ENCODE measurements around the gene MANSC1.

The MANSC1 gene

GRCh38 chr12:12349711-12350665 is at the start of gene MANSC1:
Gene MANSC1, minus strand, starts transcription at chr12:12350242. Its CDS starts 6,928 bp downstream, at chr12:12343314.
- in situ Hi-C loops (cut with MboI; ENCODE audit: low sequenced_read_pairs): loop anchor here (25.0 kb wide), 2 partner anchors 637 to 788 kb away; no protein-coding TSS in a partner anchor

- in situ Hi-C loops (cut with MboI; ENCODE audit: low sequenced_read_pairs): loop anchor here (25.0 kb wide), 1 partner anchor 163 kb away; the partner anchor contains the start of gene DUSP16
Observed at GRCh38 chr12:12399161-12399560, 49.1 kb upstream of the MANSC1 start.

GRCh38 chr12:12398026-12398859 is 48.2 kb upstream of the MANSC1 start:
- in situ Hi-C loops (cut with MboI; ENCODE audit: low sequenced_read_pairs): loop anchor here (25.0 kb wide), 1 partner anchor 164 kb away; the partner anchor contains the start of gene DUSP16

- in situ Hi-C loops (cut with MboI; ENCODE audit: low sequenced_read_pairs): loop anchor here (25.0 kb wide), 1 partner anchor 165 kb away; the partner anchor contains the start of gene DUSP16
Observed at GRCh38 chr12:12397184-12397583, 47.1 kb upstream of the MANSC1 start.

- in situ Hi-C loops (cut with MboI; ENCODE audit: low sequenced_read_pairs): loop anchor here (25.0 kb wide), 1 partner anchor 166 kb away; the partner anchor contains the start of gene DUSP16
Observed at GRCh38 chr12:12396694-12397093, 46.7 kb upstream of the MANSC1 start.

GRCh38 chr12:12393171-12393570 is 43.1 kb upstream of the MANSC1 start:
- in situ Hi-C loops (cut with MboI; ENCODE audit: low sequenced_read_pairs): loop anchor here (25.0 kb wide), 1 partner anchor 169 kb away; the partner anchor contains the start of gene DUSP16

GRCh38 chr12:12392413-12392812 is 42.4 kb upstream of the MANSC1 start:
- in situ Hi-C loops (cut with MboI; ENCODE audit: low sequenced_read_pairs): loop anchor here (25.0 kb wide), 1 partner anchor 170 kb away; the partner anchor contains the start of gene DUSP16

GRCh38 chr12:12387501-12387900 is 37.5 kb upstream of the MANSC1 start:
- in situ Hi-C loops (cut with MboI; ENCODE audit: low sequenced_read_pairs): loop anchor here (25.0 kb wide), 1 partner anchor 175 kb away; the partner anchor contains the start of gene DUSP16

GRCh38 chr12:12384571-12385340 is 34.7 kb upstream of the MANSC1 start:
- in situ Hi-C loops (cut with MboI; ENCODE audit: low sequenced_read_pairs): loop anchor here (25.0 kb wide), 1 partner anchor 178 kb away; the partner anchor contains the start of gene DUSP16

- in situ Hi-C loops (cut with MboI; ENCODE audit: low sequenced_read_pairs): loop anchor here (25.0 kb wide), 1 partner anchor 180 kb away; the partner anchor contains the start of gene DUSP16
Observed at GRCh38 chr12:12381982-12382381, 31.9 kb upstream of the MANSC1 start.

GRCh38 chr12:12380949-12381593 is 31.0 kb upstream of the MANSC1 start:
- in situ Hi-C loops (cut with MboI; ENCODE audit: low sequenced_read_pairs): loop anchor here (25.0 kb wide), 1 partner anchor 181 kb away; the partner anchor contains the start of gene DUSP16

- in situ Hi-C loops (cut with MboI; ENCODE audit: low sequenced_read_pairs): loop anchor here (10.0 to 25.0 kb wide), 2 partner anchors 182 to 325 kb away; partner anchors contain the start of gene DUSP16
Observed at GRCh38 chr12:12379831-12380730, 30.0 kb upstream of the MANSC1 start.

GRCh38 chr12:12378616-12379015 is 28.6 kb upstream of the MANSC1 start:
- in situ Hi-C loops (cut with MboI; ENCODE audit: low sequenced_read_pairs): loop anchor here (10.0 to 25.0 kb wide), 2 partner anchors 184 to 326 kb away; partner anchors contain the start of gene DUSP16

GRCh38 chr12:12376646-12377448 is 26.8 kb upstream of the MANSC1 start:
- in situ Hi-C loops (cut with MboI; ENCODE audit: low sequenced_read_pairs): loop anchor here (10.0 to 25.0 kb wide), 2 partner anchors 185 to 328 kb away; partner anchors contain the start of gene DUSP16

- in situ Hi-C loops (cut with MboI; ENCODE audit: low sequenced_read_pairs): loop anchor here (10.0 to 25.0 kb wide), 2 partner anchors 332 to 614 kb away; no protein-coding TSS in a partner anchor
Observed at GRCh38 chr12:12372946-12373722, 23.1 kb upstream of the MANSC1 start.

- in situ Hi-C loops (cut with MboI; ENCODE audit: low sequenced_read_pairs): loop anchor here (25.0 kb wide), 1 partner anchor 620 kb away; no protein-coding TSS in a partner anchor
Observed at GRCh38 chr12:12367482-12367998, 17.5 kb upstream of the MANSC1 start.

Data from HL-60/S4 treated with retinoic acid at 250 ng/mL for 4 days and 3 days (cell line).